Measurements from ENCODE around the gene METTL27.

METTL27 gene

DNA sequence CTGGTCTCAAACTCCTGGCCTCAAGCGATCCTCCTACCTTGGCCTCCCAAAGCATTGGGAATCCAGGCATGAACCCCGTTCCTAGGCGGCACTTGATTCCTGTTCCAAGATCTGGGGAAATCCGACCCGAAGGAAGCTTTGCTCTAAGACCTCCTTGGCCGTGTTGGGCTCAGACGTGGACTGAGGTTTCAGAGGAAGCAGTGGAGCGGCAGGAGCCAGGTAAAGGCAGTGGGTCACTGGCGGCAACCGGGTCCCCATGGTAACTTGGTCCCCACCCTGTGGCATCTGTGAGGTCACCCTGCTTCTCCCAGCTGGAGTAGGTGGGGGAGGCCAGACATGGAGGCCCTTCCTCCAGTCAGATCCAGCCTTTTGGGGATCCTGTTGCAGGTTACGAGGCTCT lies 18.5 kb upstream of the METTL27 start, which contains the start of gene TMEM270:
Gene TMEM270, plus strand, starts transcription at position 301 of the 400 bp plus-strand sequence. Its CDS starts 36 bp downstream, at position 337.
- H3K4me3 ChIP-seq (ENCODE audit: insufficient read depth, low read length, poor library complexity, severe bottlenecking), result no peak within 1 kb of the TSS
- H3K9ac ChIP-seq (ENCODE audit: low read length), result no peak within 1 kb of the TSS
- no peaks in the 10 kb centered on the region for H3K36me3 ChIP-seq (ENCODE audit: low read length)
- no peak within 1 kb of the TSS for H3K27ac ChIP-seq (ENCODE audit: low read depth, low read length)
- H3K79me2 ChIP-seq (ENCODE audit: insufficient read depth, low read length), result no peaks in the 10 kb centered on the region
- H4K20me1 ChIP-seq (ENCODE audit: low read depth, low read length), result no peaks in the 10 kb centered on the region
- H3K4me2 ChIP-seq (ENCODE audit: low read depth, low read length, poor library complexity, severe bottlenecking), result no peak within 1 kb of the TSS
- no peaks in the 10 kb centered on the region for H3K27me3 ChIP-seq (ENCODE audit: low read length)
- no peak within 1 kb of the TSS for H2AFZ ChIP-seq (ENCODE audit: low read depth, low read length, severe bottlenecking)
- H3K9me3 ChIP-seq (ENCODE audit: insufficient read depth, low read length), result no peaks in the 10 kb centered on the region
- H3F3A ChIP-seq (ENCODE audit: insufficient read depth), result no peaks in the 10 kb centered on the region
- no peaks in the 10 kb centered on the region for H3K9me2 ChIP-seq (replicated peaks; ENCODE audit: insufficient read depth, low read length)
- TF ChIP-seq, protein P1, sequence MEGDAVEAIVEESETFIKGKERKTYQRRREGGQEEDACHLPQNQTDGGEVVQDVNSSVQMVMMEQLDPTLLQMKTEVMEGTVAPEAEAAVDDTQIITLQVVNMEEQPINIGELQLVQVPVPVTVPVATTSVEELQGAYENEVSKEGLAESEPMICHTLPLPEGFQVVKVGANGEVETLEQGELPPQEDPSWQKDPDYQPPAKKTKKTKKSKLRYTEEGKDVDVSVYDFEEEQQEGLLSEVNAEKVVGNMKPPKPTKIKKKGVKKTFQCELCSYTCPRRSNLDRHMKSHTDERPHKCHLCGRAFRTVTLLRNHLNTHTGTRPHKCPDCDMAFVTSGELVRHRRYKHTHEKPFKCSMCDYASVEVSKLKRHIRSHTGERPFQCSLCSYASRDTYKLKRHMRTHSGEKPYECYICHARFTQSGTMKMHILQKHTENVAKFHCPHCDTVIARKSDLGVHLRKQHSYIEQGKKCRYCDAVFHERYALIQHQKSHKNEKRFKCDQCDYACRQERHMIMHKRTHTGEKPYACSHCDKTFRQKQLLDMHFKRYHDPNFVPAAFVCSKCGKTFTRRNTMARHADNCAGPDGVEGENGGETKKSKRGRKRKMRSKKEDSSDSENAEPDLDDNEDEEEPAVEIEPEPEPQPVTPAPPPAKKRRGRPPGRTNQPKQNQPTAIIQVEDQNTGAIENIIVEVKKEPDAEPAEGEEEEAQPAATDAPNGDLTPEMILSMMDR (IDR thresholded peaks at IDR 0.05; ENCODE audit: insufficient read depth, low read length, poor library complexity, severe bottlenecking), result no peak
- TF ChIP-seq EZH2phosphoT487 (conservative IDR thresholded peaks at IDR 0.05; ENCODE audit: low read length), result no peak

DNA sequence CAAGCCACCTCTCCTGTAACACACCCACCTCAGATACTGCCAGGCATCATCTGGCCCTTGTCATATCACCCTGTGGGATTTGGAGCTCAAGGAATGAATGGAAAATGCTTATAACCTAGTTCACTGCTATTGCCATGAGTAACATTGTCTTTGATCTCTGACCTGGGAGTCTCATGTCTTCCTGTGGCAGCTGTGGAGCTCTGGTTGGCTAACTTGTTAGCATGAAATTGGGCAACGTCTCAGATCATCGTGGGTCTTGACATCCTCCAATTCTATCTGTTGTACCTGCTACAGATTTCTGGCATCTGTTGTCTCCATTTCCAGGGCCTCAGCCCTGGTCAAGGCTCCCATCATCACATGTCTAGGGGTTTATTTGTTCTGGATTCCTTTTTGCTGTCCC lies 16.5 kb upstream of the METTL27 start:
- Histone ChIP-seq H3K9ac (ENCODE audit: low read length) (no peak overlapping the region), H3K27me3 (ENCODE audit: low read length) (no peaks in the 10 kb centered on the region), H3K4me3 (ENCODE audit: insufficient read depth, low read length, poor library complexity, severe bottlenecking) (no peak overlapping the region), H3K9me3 (ENCODE audit: insufficient read depth, low read length) (no peaks in the 10 kb centered on the region), H3K9me2 (replicated peaks; ENCODE audit: insufficient read depth, low read length) (no peaks in the 10 kb centered on the region), H3K4me2 (ENCODE audit: low read depth, low read length, poor library complexity, severe bottlenecking) (no peak overlapping the region), H3K27ac (ENCODE audit: low read depth, low read length) (no peak overlapping the region), H3K79me2 (ENCODE audit: insufficient read depth, low read length) (no peaks in the 10 kb centered on the region), H3K36me3 (ENCODE audit: low read length) (no peaks in the 10 kb centered on the region), H2AFZ (ENCODE audit: low read depth, low read length, severe bottlenecking) (no peak overlapping the region), H3F3A (ENCODE audit: insufficient read depth) (no peaks in the 10 kb centered on the region), H4K20me1 (ENCODE audit: low read depth, low read length) (no peaks in the 10 kb centered on the region)
- TF ChIP-seq EZH2phosphoT487 (conservative IDR thresholded peaks at IDR 0.05; ENCODE audit: low read length), result no peak
- TF ChIP-seq, protein P1 (IDR thresholded peaks at IDR 0.05; ENCODE audit: insufficient read depth, low read length, poor library complexity, severe bottlenecking), result no peak

DNA sequence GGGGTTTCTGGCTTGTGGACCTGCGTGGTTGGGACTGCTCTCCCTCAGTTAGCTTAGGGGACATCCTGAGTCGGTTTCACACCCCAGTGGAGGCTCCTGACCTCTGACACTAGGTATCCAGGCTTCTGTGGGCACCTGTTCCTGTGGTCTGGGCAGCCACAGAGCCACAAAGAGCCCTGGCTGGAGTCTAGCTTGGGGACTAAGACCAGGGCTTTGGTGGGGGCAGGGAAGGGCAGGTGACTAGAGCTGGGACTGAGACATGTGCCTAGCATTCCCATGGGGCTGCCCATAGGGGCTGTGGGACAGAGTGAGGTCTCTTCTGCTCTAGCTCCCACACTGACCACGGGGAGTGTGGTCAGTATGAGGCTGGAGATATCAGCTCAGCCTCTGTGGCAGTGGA lies 14.6 kb upstream of the METTL27 start:
- no peak overlapping the region for H3K27ac ChIP-seq (ENCODE audit: low read depth, low read length)

More for the DNA sequence above, 14.6 kb upstream of the METTL27 start:
- H3F3A ChIP-seq (ENCODE audit: insufficient read depth), result no peaks in the 10 kb centered on the region
- no peak overlapping the region for H3K4me2 ChIP-seq (ENCODE audit: low read depth, low read length, poor library complexity, severe bottlenecking)
- H3K79me2 ChIP-seq (ENCODE audit: insufficient read depth, low read length), result no peaks in the 10 kb centered on the region
- no peaks in the 10 kb centered on the region for H4K20me1 ChIP-seq (ENCODE audit: low read depth, low read length)
- no peaks in the 10 kb centered on the region for H3K27me3 ChIP-seq (ENCODE audit: low read length)
- H3K9me3 ChIP-seq (ENCODE audit: insufficient read depth, low read length), result no peaks in the 10 kb centered on the region
- no peaks in the 10 kb centered on the region for H3K36me3 ChIP-seq (ENCODE audit: low read length)
- H2AFZ ChIP-seq (ENCODE audit: low read depth, low read length, severe bottlenecking), result no peak overlapping the region
- H3K4me3 ChIP-seq (ENCODE audit: insufficient read depth, low read length, poor library complexity, severe bottlenecking), result no peak overlapping the region
- no peaks in the 10 kb centered on the region for H3K9me2 ChIP-seq (replicated peaks; ENCODE audit: insufficient read depth, low read length)
- no peak for TF ChIP-seq EZH2phosphoT487 (conservative IDR thresholded peaks at IDR 0.05; ENCODE audit: low read length)
- TF ChIP-seq, protein P1 (IDR thresholded peaks at IDR 0.05; ENCODE audit: insufficient read depth, low read length, poor library complexity, severe bottlenecking), result no peak
- H3K9ac ChIP-seq (ENCODE audit: low read length), result no peak overlapping the region

Data from SU-DHL-6 (cell line).